Body of pancreas (tissue), 4 donors: ENCODE results near the gene FAM163A. TPM values are rescaled to one million over a fixed set of nuclear protein-coding genes. Genes with fewer than 3 reads are reported as not detected.

ENCODE experiments used
- ATAC-seq: fragments of 150-250 bp; one replicate; pipeline ENCODE4 v1.9.1; 2016
- DNase-seq, 4 donors: peaks; one replicate each; pipeline ENCODE4 v3.0.0-alpha.2; 2019
- H3K27ac ChIP-seq, 4 donors: fragments of 200-600 bp; sonication (generic); 1 replicate in 3 of 4; 2 replicates in 1 of 4; pipeline versions ENCODE4 v1.5.1 to v1.6.1; 2016 to 2019; ENCODE audit warnings: mild to moderate bottlenecking in 1 of 4, mixed read lengths in 1 of 4, moderate library complexity in 1 of 4
- H3K27me3 ChIP-seq, 2 donors: fragments of 200-600 bp; sonication (generic); one replicate each; pipeline ENCODE4 v1.6.0; 2016; ENCODE audit warnings: mild to moderate bottlenecking in 1 of 2
- H3K36me3 ChIP-seq, 2 donors: fragments of 200-600 bp; sonication (generic); replicated peaks in 1 of 2; 2 replicates each; pipeline ENCODE4 v1.5.1; 2016; ENCODE audit warnings: low read depth in 2 of 2; ENCODE audit not compliant: insufficient read depth in 1 of 2
- H3K4me1 ChIP-seq: fragments of 200-600 bp; sonication (generic); one replicate; pipeline ENCODE4 v1.6.0; 2016
- H3K4me3 ChIP-seq, 2 donors: fragments of 200-600 bp; sonication (generic); 1 replicate in 1 of 2; 2 replicates in 1 of 2; pipeline ENCODE4 v1.5.1; 2016 to 2019
- H3K9me3 ChIP-seq, 3 donors: fragments of 200-600 bp; sonication (generic); 1 replicate in 2 of 3; 2 replicates in 1 of 3; pipeline ENCODE4 v1.5.1; 2016
- CTCF ChIP-seq, 7 experiments: fragments of 450-650 bp in 4 of 7; fragments of 200-600 bp in 3 of 7; sonication (generic) in 3 of 7; IDR thresholded peaks; one replicate each; pipeline ENCODE4 v1.5.1; 2016 to 2019; ENCODE audit warnings: antibody characterized with exemption in 7 of 7
- POLR2A ChIP-seq, 3 donors: fragments of 450-650 bp; IDR thresholded peaks; one replicate each; pipeline ENCODE4 v1.6.1; 2016; ENCODE audit warnings: antibody characterized with exemption in 3 of 3, mild to moderate bottlenecking in 2 of 3
- WGBS, 2 donors: methylation state at CpG; one replicate each; pipeline ENCODE4 v1.1.5; 2017; 5-methylcytosine and 5-hydroxymethylcytosine counted together
- intact Hi-C: fragments of 100-400 bp; cut with DNase I; formaldehyde crosslinking; loops from one replicate; pipeline ENCODE4 v1.15.1; 2023
- total RNA-seq, 2 donors: library from RNA; depleted of rRNA; stranded (reverse); fragments of >200 nt; gene quantifications; one replicate each; pipeline ENCODE4 v1.1.0, GENCODE V29; 2016

Gene FAM163A
- total RNA-seq, 2 donors from 2014 or later, result 0.26 TPM; not detected in 1

GRCh38 chr1:179760521-179760920 is 17.4 kb downstream of the FAM163A start:
- no peak for ATAC-seq
- no peaks in the 10 kb centered on the region for H3K36me3 ChIP-seq
- H3K4me3 ChIP-seq, result no peak overlapping the region
- no peaks in the 10 kb centered on the region for H3K9me3 ChIP-seq
- no peak for TF ChIP-seq POLR2A (IDR thresholded peaks at IDR 0.05)
- TF ChIP-seq CTCF (IDR thresholded peaks at IDR 0.05), result no peak
- no peaks in the 10 kb centered on the region for H3K4me1 ChIP-seq
- no peaks in the 10 kb centered on the region for H3K27me3 ChIP-seq
- intact Hi-C loops, result no loop called here
- no peak overlapping the region for H3K27ac ChIP-seq
- WGBS, 2 donors, result 55 to 69% methylated on average over 2 of the region's 2 CpGs
- DNase-seq, result no peak

- Histone ChIP-seq H3K36me3 (no peaks in the 10 kb centered on the region), H3K27ac (no peak overlapping the region), H3K4me3 (no peak overlapping the region), H3K9me3 (no peaks in the 10 kb centered on the region), H3K27me3 (no peaks in the 10 kb centered on the region), H3K4me1 (no peaks in the 10 kb centered on the region)
- intact Hi-C loops, result no loop called here
- TF ChIP-seq CTCF (IDR thresholded peaks at IDR 0.05), result no peak
- TF ChIP-seq POLR2A (IDR thresholded peaks at IDR 0.05), result no peak
- DNase-seq, result no peak
- ATAC-seq, result no peak
- 24 to 27% methylated on average over 8 of the region's 8 CpGs for whole genome bisulfite sequencing, 2 donors
Observed at GRCh38 chr1:179761296-179761695, 18.2 kb downstream of the FAM163A start.

- Histone ChIP-seq H3K27me3 (no peaks in the 10 kb centered on the region), H3K9me3 (no peaks in the 10 kb centered on the region), H3K27ac (no peak overlapping the region), H3K4me3 (no peak overlapping the region), H3K4me1 (no peaks in the 10 kb centered on the region), H3K36me3 (no peaks in the 10 kb centered on the region)
- no peak for TF ChIP-seq CTCF (IDR thresholded peaks at IDR 0.05)
- ATAC-seq, result no peak
- WGBS, 2 donors, result 59 to 65% methylated on average over 6 of the region's 6 CpGs
- no peak for DNase-seq
- intact Hi-C loops, result no loop called here
Observed at GRCh38 chr1:179761846-179762640, 19.0 kb downstream of the FAM163A start.

GRCh38 chr1:179767177-179767581 is 24.1 kb downstream of the FAM163A start:
- TF ChIP-seq POLR2A (IDR thresholded peaks at IDR 0.05), result no peak
- TF ChIP-seq CTCF (IDR thresholded peaks at IDR 0.05), result no peak

GRCh38 chr1:179767996-179768395 is 24.9 kb downstream of the FAM163A start:
- DNase-seq, result no peak
- WGBS, 2 donors, result 85 to 86% methylated on average over 2 of the region's 2 CpGs
- TF ChIP-seq CTCF (IDR thresholded peaks at IDR 0.05) (no peak), POLR2A (IDR thresholded peaks at IDR 0.05) (no peak)
- Histone ChIP-seq H3K4me3 (no peak overlapping the region), H3K4me1 (no peaks in the 10 kb centered on the region), H3K36me3 (no peaks in the 10 kb centered on the region), H3K9me3 (no peaks in the 10 kb centered on the region), H3K27ac (no peak overlapping the region), H3K27me3 (no peaks in the 10 kb centered on the region)
- intact Hi-C loops, result no loop called here
- no peak for ATAC-seq

More at GRCh38 chr1:179767177-179767581, 24.1 kb downstream of the FAM163A start:
- no peak for ATAC-seq
- 80 to 82% methylated on average over 5 of the region's 5 CpGs for WGBS, 2 donors
- no peak for DNase-seq
- Histone ChIP-seq H3K4me1 (no peaks in the 10 kb centered on the region), H3K36me3 (no peaks in the 10 kb centered on the region), H3K27me3 (no peaks in the 10 kb centered on the region), H3K4me3 (no peak overlapping the region), H3K9me3 (no peaks in the 10 kb centered on the region), H3K27ac (no peak overlapping the region)
- intact Hi-C loops, result no loop called here
